SK-N-SH (cell line): ENCODE measurements around the gene SIKE1. TPM values are rescaled to one million over a fixed set of nuclear protein-coding genes. Genes with fewer than 3 reads are reported as not detected.

Experiments
- CTCF ChIA-PET: fragments of 300-600, 350-600 bp; formaldehyde crosslinking; extraction: SDS; loops from one replicate; lab custom pipeline; 2021; lab: Yijun Ruan, JAX
- POLR2A ChIA-PET: fragments of 350-600 bp; sonication (Branson Sonifier 250); formaldehyde crosslinking; extraction: SDS; loops from one replicate; lab custom pipeline; 2020; ENCODE audit warnings: antibody characterized with exemption, inconsistent platforms; lab: Yijun Ruan, JAX
- DNase-seq: peaks from one replicate; pipeline ENCODE4 v3.0.0; 2012
- H2AFZ ChIP-seq: fragments of 200-600 bp; sonication (generic); 2 replicates; pipeline ENCODE4 v1.8.1; 2016; ENCODE audit warnings: antibody characterized with exemption, mild to moderate bottlenecking, low read depth
- H3F3A ChIP-seq: fragments of 200-600 bp; sonication (generic); replicated peaks from 2 replicates; pipeline ENCODE3; 2016; ENCODE audit warnings: antibody characterized with exemption, mild to moderate bottlenecking; ENCODE audit not compliant: insufficient read depth
- H3K27ac ChIP-seq, 2 experiments: fragments of 200-500 bp in 1 of 2; fragments of 200-600 bp in 1 of 2; sonication (Bioruptor generic) in 1 of 2; sonication (generic), shearing (Covaris generic) in 1 of 2; 2 replicates each; pipeline versions ENCODE4 v1.5.1 to v1.6.1; 2014 to 2016; ENCODE audit warnings: low read depth in 2 of 2, inconsistent platforms in 1 of 2, low read length in 1 of 2, mild to moderate bottlenecking in 1 of 2, mixed read lengths in 1 of 2
- H3K27me3 ChIP-seq: fragments of 200-600 bp; sonication (generic), shearing (Covaris generic); 2 replicates; pipeline ENCODE4 v1.6.1; 2016; ENCODE audit warnings: mixed run types; ENCODE audit not compliant: insufficient read depth
- H3K36me3 ChIP-seq, 2 experiments: fragments of 200-500 bp in 1 of 2; fragments of 200-600 bp in 1 of 2; sonication (Bioruptor generic) in 1 of 2; sonication (generic) in 1 of 2; replicated peaks in 1 of 2; 2 replicates each; pipeline versions ENCODE3 to v1.5.1; 2014 to 2016; ENCODE audit warnings: low read length in 1 of 2, mild to moderate bottlenecking in 1 of 2; ENCODE audit not compliant: insufficient read depth in 2 of 2, control insufficient read depth in 1 of 2
- H3K4me1 ChIP-seq, 2 experiments: fragments of 200-500 bp in 1 of 2; fragments of 200-600 bp in 1 of 2; sonication (Bioruptor generic) in 1 of 2; sonication (generic), shearing (Covaris generic) in 1 of 2; 2 replicates each; pipeline versions ENCODE4 v1.5.1 to v1.6.1; 2014 to 2016; ENCODE audit warnings: low read depth in 1 of 2, low read length in 1 of 2, mixed run types in 1 of 2; ENCODE audit not compliant: insufficient read depth in 2 of 2, control insufficient read depth in 1 of 2
- H3K4me2 ChIP-seq: fragments of 200-600 bp; sonication (generic), shearing (Covaris generic); 2 replicates; pipeline ENCODE4 v1.6.1; 2017; ENCODE audit warnings: mixed run types
- H3K4me3 ChIP-seq, 2 experiments: fragments of 200-500 bp in 1 of 2; fragments of 200-600 bp in 1 of 2; sonication (Bioruptor generic) in 1 of 2; sonication (generic), shearing (Covaris generic) in 1 of 2; 2 replicates each; pipeline versions ENCODE4 v1.5.1 to v1.8.1; 2014 to 2016; ENCODE audit warnings: low read depth in 2 of 2, inconsistent platforms in 1 of 2, low read length in 1 of 2, mild to moderate bottlenecking in 1 of 2, mixed read lengths in 1 of 2, moderate library complexity in 1 of 2
- H3K79me2 ChIP-seq: fragments of 200-600 bp; sonication (generic); 2 replicates; pipeline ENCODE4 v1.8.1; 2017; ENCODE audit warnings: mild to moderate bottlenecking; ENCODE audit not compliant: insufficient read depth
- H3K9ac ChIP-seq: fragments of 200-600 bp; sonication (generic); 2 replicates; pipeline ENCODE4 v1.6.1; 2017; ENCODE audit warnings: mixed run types
- H3K9me2 ChIP-seq: fragments of 200-600 bp; sonication (generic); 2 replicates; pipeline ENCODE4 v1.6.1; 2017; ENCODE audit warnings: mixed run types
- H3K9me3 ChIP-seq: fragments of 200-600 bp; sonication (generic); 2 replicates; pipeline ENCODE4 v1.6.1; 2017; ENCODE audit warnings: mixed run types, mild to moderate bottlenecking, moderate library complexity
- H4K20me1 ChIP-seq: fragments of 200-600 bp; sonication (generic); 2 replicates; pipeline ENCODE4 v1.6.1; 2017; ENCODE audit warnings: mild to moderate bottlenecking, mixed run types; ENCODE audit not compliant: insufficient read depth
- EP300 ChIP-seq, 2 experiments: IDR thresholded peaks; 2 replicates each; pipeline versions ENCODE4 v1.4.0 to v1.6.1; 2012; ENCODE audit warnings: borderline replicate concordance in 1 of 2, low read depth in 1 of 2, low read length in 1 of 2
- EZH2phosphoT487 ChIP-seq: fragments of 200-600 bp; sonication (generic); IDR thresholded peaks from 2 replicates; pipeline ENCODE4 v1.6.1; 2017; ENCODE audit warnings: low read depth, mixed run types, mild to moderate bottlenecking, antibody characterized with exemption, moderate library complexity, borderline replicate concordance
- IRF3 ChIP-seq: fragments of 150-350 bp; IDR thresholded peaks from 2 replicates; pipeline ENCODE4 v1.6.1; 2016; ENCODE audit warnings: mild to moderate bottlenecking, low read depth, low read length
- MEF2A ChIP-seq: IDR thresholded peaks from 2 replicates; pipeline ENCODE4 v1.4.0; 2012; ENCODE audit warnings: low read depth, borderline replicate concordance
- MXI1 ChIP-seq: IDR thresholded peaks from 2 replicates; pipeline ENCODE4 v1.6.1; 2012; ENCODE audit warnings: mild to moderate bottlenecking, low read depth, low read length, improper control_type of control experiment
- TEAD4 ChIP-seq: IDR thresholded peaks from 2 replicates; pipeline ENCODE4 v1.4.0; 2012; ENCODE audit warnings: mild to moderate bottlenecking, borderline replicate concordance; ENCODE audit not compliant: insufficient read depth
- USF1 ChIP-seq: IDR thresholded peaks from 2 replicates; pipeline ENCODE4 v1.4.0; 2012; ENCODE audit warnings: low read depth, borderline replicate concordance
- WGBS: methylation state at CpG from one replicate; pipeline ENCODE4 v1.1.6; 2017; ENCODE audit warnings: low lambda C conversion rate; 5-methylcytosine and 5-hydroxymethylcytosine counted together
- polyA plus RNA-seq, 3 experiments: library from polyadenylated mRNA; depleted of rRNA; stranded (reverse); fragments of >200 nt; gene quantifications; 2 replicates each; pipeline ENCODE4 v1.2.3, GENCODE V29; 2012

The SIKE1 gene
- polyA plus RNA-seq, 1 of the 3 experiments (the other 2 are of a cell fraction) = 41.1 TPM

- no peak for TF ChIP-seq USF1
- TF ChIP-seq IRF3 = no peak
- no peak for TF ChIP-seq EZH2phosphoT487
- TF ChIP-seq EP300 (IDR thresholded peaks at IDR 0.05; ENCODE audit: borderline replicate concordance in 1 of 2, low read depth in 1 of 2, low read length in 1 of 2) = no peak
- TF ChIP-seq, all 33 proteins: peak for 0
Measured at GRCh38 chr1:114750780-114751179, 29.7 kb downstream of the SIKE1 start (continued).

- ChIA-PET CTCF (no interaction called here), POLR2A (interaction anchor here (1.1 kb wide), 1 partner anchor 8 kb away, joined by 3 read pairs; the partner anchor contains the start of gene CSDE1)
- peaks cover 100% of the 10 kb centered on the region for H3K79me2 ChIP-seq
- no peak overlapping the region for H2AFZ ChIP-seq
- H3K9me3 ChIP-seq = no peaks in the 10 kb centered on the region
- 97% methylated on average over 5 of the region's 5 CpGs for WGBS
- no peak overlapping the region for H3K4me2 ChIP-seq
- H3K27ac ChIP-seq = no peak overlapping the region
- TF ChIP-seq TEAD4 (no peak), MXI1 (no peak), MEF2A (no peak)
- H3K36me3 ChIP-seq = peaks cover 59 to 64% of the 10 kb centered on the region in 2 experiments
- H3K4me3 ChIP-seq = no peak overlapping the region
- H3K27me3 ChIP-seq = no peaks in the 10 kb centered on the region
- no peaks in the 10 kb centered on the region for H3K9me2 ChIP-seq
- no peak overlapping the region for H3K9ac ChIP-seq
- H3F3A ChIP-seq = no peaks in the 10 kb centered on the region
- H3K4me1 ChIP-seq = peaks cover 0 to 32% of the 10 kb centered on the region in 2 experiments; a peak in 3 of 4 replicates
- no peak for DNase-seq
- H4K20me1 ChIP-seq = peaks cover 99% of the 10 kb centered on the region
Measured at GRCh38 chr1:114749835-114750234, 30.6 kb downstream of the SIKE1 start.

- Histone ChIP-seq H3K9ac (no peak overlapping the region), H3K36me3 (peaks cover 76 to 91% of the 10 kb centered on the region in 2 experiments), H3K9me3 (no peaks in the 10 kb centered on the region), H3K79me2 (peaks cover 100% of the 10 kb centered on the region), H3F3A (no peaks in the 10 kb centered on the region), H3K4me2 (no peak overlapping the region), H3K4me3 (no peak overlapping the region), H2AFZ (no peak overlapping the region), H3K27ac (no peak overlapping the region), H3K9me2 (no peaks in the 10 kb centered on the region), H4K20me1 (peaks cover 99% of the 10 kb centered on the region), H3K27me3 (no peaks in the 10 kb centered on the region), H3K4me1 (peaks cover 0 to 12% of the 10 kb centered on the region in 2 experiments; a peak in 2 of 4 replicates)
- 87% methylated on average over 6 of the region's 6 CpGs for WGBS
- ChIA-PET CTCF (no interaction called here), POLR2A (no interaction called here)
- DNase-seq = no peak
- no peak for TF ChIP-seq MEF2A
Measured at GRCh38 chr1:114746450-114747121, 33.9 kb downstream of the SIKE1 start.
